Thyroid gland (tissue), 4 donors: ENCODE results near the gene MAGEL2. TPM values are rescaled to one million over a fixed set of nuclear protein-coding genes. Genes with fewer than 3 reads are reported as not detected.

ENCODE experiments used
- DNase-seq, 2 donors: peaks; one replicate each; pipeline ENCODE4 v3.0.0-alpha.2; 2019
- H3K27ac ChIP-seq, 3 donors: fragments of 200-600 bp; sonication (generic); 1 replicate in 2 of 3; 2 replicates in 1 of 3; pipeline ENCODE4 v1.5.1; 2016 to 2019; ENCODE audit warnings: mild to moderate bottlenecking in 1 of 3, moderate library complexity in 1 of 3
- H3K27me3 ChIP-seq: fragments of 200-600 bp; sonication (generic); one replicate; pipeline ENCODE4 v1.5.1; 2019
- H3K36me3 ChIP-seq, 2 donors: fragments of 200-600 bp; sonication (generic); one replicate each; pipeline ENCODE4 v1.5.1; 2016 to 2019
- H3K4me1 ChIP-seq, 2 donors: fragments of 200-600 bp; sonication (generic); one replicate each; pipeline ENCODE4 v1.5.1; 2017 to 2019
- H3K4me3 ChIP-seq, 3 donors: fragments of 200-600 bp; sonication (generic); replicated peaks in 1 of 3; 1 replicate in 2 of 3; 2 replicates in 1 of 3; pipeline ENCODE4 v1.5.1; 2016; ENCODE audit warnings: mild to moderate bottlenecking in 1 of 3
- H3K9me3 ChIP-seq: fragments of 200-600 bp; sonication (generic); one replicate; pipeline ENCODE4 v1.5.1; 2017
- CTCF ChIP-seq, 6 experiments: fragments of 200-600 bp in 3 of 6; fragments of 450-650 bp in 3 of 6; sonication (generic) in 3 of 6; IDR thresholded peaks; one replicate each; pipeline ENCODE4 v1.5.1; 2016 to 2019; ENCODE audit warnings: antibody characterized with exemption in 6 of 6, mild to moderate bottlenecking in 2 of 6, inconsistent platforms in 1 of 6, moderate library complexity in 1 of 6
- POLR2A ChIP-seq, 2 donors: fragments of 450-650 bp; IDR thresholded peaks; one replicate each; pipeline ENCODE4 v1.6.1; 2017; ENCODE audit warnings: antibody characterized with exemption in 2 of 2, mild to moderate bottlenecking in 2 of 2, moderate library complexity in 1 of 2
- WGBS, 2 donors: methylation state at CpG; one replicate each; pipeline ENCODE4 v1.1.5; 2017; 5-methylcytosine and 5-hydroxymethylcytosine counted together
- intact Hi-C: fragments of 100-400 bp; cut with DNase I; formaldehyde crosslinking; loops from one replicate; pipeline ENCODE4 v1.15.1; 2023
- total RNA-seq, 4 donors: library from RNA; depleted of rRNA; stranded (reverse); fragments of >200 nt; gene quantifications; one replicate each; pipeline ENCODE4 v1.2.3, GENCODE V29; 2016

Gene MAGEL2
- 1 to 10 TPM in 2 of 4 donors, under 1 TPM in 2; 0.13 to 1.8 (median 0.96) TPM for total RNA-seq

- Histone ChIP-seq H3K27me3 (no peaks in the 10 kb centered on the region), H3K4me1 (no peaks in the 10 kb centered on the region), H3K9me3 (no peaks in the 10 kb centered on the region), H3K4me3 (no peak within 1 kb of the TSS), H3K36me3 (no peaks in the 10 kb centered on the region), H3K27ac (no peak within 1 kb of the TSS)
- intact Hi-C loops = loop anchor here (10.0 kb wide), 1 partner anchor 227 kb away; no protein-coding TSS in a partner anchor
- TF ChIP-seq CTCF (IDR thresholded peaks at IDR 0.05) (no peak), POLR2A (IDR thresholded peaks at IDR 0.05) (peak in 1 of 2 donors; percentile 17)
- DNase-seq = peak; percentile 20 to 44
- 48 to 60% methylated on average over 7 to 24 of the region's 37 CpGs for WGBS, 2 donors
These were observed at the start of gene MAGEL2 for GRCh38 chr15:23647421-23648370. Gene MAGEL2 (minus strand): TSS chr15:23647867. CDS start chr15:23647742, 125 bp downstream.

GRCh38 chr15:23695282-23695681 is 47.6 kb upstream of the MAGEL2 start:
- WGBS, 2 donors = 61 to 76% methylated on average over 2 of the region's 2 CpGs

GRCh38 chr15:23694592-23694991 is 46.9 kb upstream of the MAGEL2 start:
- Histone ChIP-seq H3K9me3 (no peaks in the 10 kb centered on the region), H3K27ac (no peak overlapping the region), H3K4me3 (no peak overlapping the region), H3K27me3 (no peaks in the 10 kb centered on the region), H3K4me1 (no peaks in the 10 kb centered on the region), H3K36me3 (no peaks in the 10 kb centered on the region)
- intact Hi-C loops = no loop called here
- TF ChIP-seq CTCF (IDR thresholded peaks at IDR 0.05) = no peak
- no peak for TF ChIP-seq POLR2A (IDR thresholded peaks at IDR 0.05)
- DNase-seq = no peak
- 90 to 97% methylated on average over 1 of the region's 1 CpG for WGBS, 2 donors

More at GRCh38 chr15:23695282-23695681, 47.6 kb upstream of the MAGEL2 start:
- H3K27ac ChIP-seq = no peak overlapping the region
- H3K9me3 ChIP-seq = no peaks in the 10 kb centered on the region
- intact Hi-C loops = no loop called here
- no peaks in the 10 kb centered on the region for H3K27me3 ChIP-seq
- no peak for DNase-seq
- H3K4me1 ChIP-seq = no peaks in the 10 kb centered on the region
- no peaks in the 10 kb centered on the region for H3K36me3 ChIP-seq
- no peak overlapping the region for H3K4me3 ChIP-seq
- no peak for TF ChIP-seq POLR2A (IDR thresholded peaks at IDR 0.05)
- TF ChIP-seq CTCF (IDR thresholded peaks at IDR 0.05) = no peak

- intact Hi-C loops = no loop called here
- no peak for TF ChIP-seq CTCF (IDR thresholded peaks at IDR 0.05)
- peak in 1 of 2 donors; percentile 21 for TF ChIP-seq POLR2A (IDR thresholded peaks at IDR 0.05)
- no peak overlapping the region for H3K4me3 ChIP-seq
- peak; percentile 73 for DNase-seq
- H3K9me3 ChIP-seq = no peaks in the 10 kb centered on the region
- no peaks in the 10 kb centered on the region for H3K4me1 ChIP-seq
- no peaks in the 10 kb centered on the region for H3K27me3 ChIP-seq
- H3K27ac ChIP-seq = no peak overlapping the region
- H3K36me3 ChIP-seq = no peaks in the 10 kb centered on the region
- WGBS, 2 donors = 52 to 65% methylated on average over 5 of the region's 5 CpGs
These were observed 42.8 kb upstream of the MAGEL2 start for GRCh38 chr15:23690450-23690852.

GRCh38 chr15:23690015-23690414 is 42.3 kb upstream of the MAGEL2 start:
- Histone ChIP-seq H3K9me3 (no peaks in the 10 kb centered on the region), H3K27me3 (no peaks in the 10 kb centered on the region), H3K27ac (no peak overlapping the region), H3K36me3 (no peaks in the 10 kb centered on the region), H3K4me3 (no peak overlapping the region), H3K4me1 (no peaks in the 10 kb centered on the region)
- no peak for DNase-seq
- TF ChIP-seq CTCF (IDR thresholded peaks at IDR 0.05) (no peak), POLR2A (IDR thresholded peaks at IDR 0.05) (no peak)
- WGBS, 2 donors = 66 to 76% methylated on average over 4 of the region's 4 CpGs
- intact Hi-C loops = no loop called here
